ENCODE data around the gene GRPEL1.

Gene GRPEL1

GRCh38 chr4:7017446-7018048, 50.3 kb downstream of the GRPEL1 start:
- TF ChIP-seq FOXP2 (optimal IDR thresholded peaks at IDR 0.05; ENCODE audit: borderline replicate concordance, extremely low read depth, extremely low read length, insufficient read depth), result no peak

- no peak for TF ChIP-seq POLR2AphosphoS5 (IDR thresholded peaks at IDR 0.05; ENCODE audit: low read depth, low read length)
- no peak for TF ChIP-seq SIN3A (IDR thresholded peaks at IDR 0.05; ENCODE audit: borderline replicate concordance, insufficient read depth, low read length)
- no peak for TF ChIP-seq TAF1 (IDR thresholded peaks at IDR 0.05; ENCODE audit: borderline replicate concordance, insufficient read depth, low read length)
- TF ChIP-seq REST (IDR thresholded peaks at IDR 0.05; ENCODE audit: insufficient read depth in 1 of 2, low read depth in 2 of 2, low read length in 2 of 2), result no peak
- no peak for TF ChIP-seq FOXP2 (optimal IDR thresholded peaks at IDR 0.05; ENCODE audit: borderline replicate concordance, extremely low read depth, extremely low read length, insufficient read depth)
These were observed 51.4 kb downstream of the GRPEL1 start for GRCh38 chr4:7016512-7016911.

GRCh38 chr4:7016086-7016485, 51.8 kb downstream of the GRPEL1 start:
- TF ChIP-seq FOXP2 (optimal IDR thresholded peaks at IDR 0.05; ENCODE audit: borderline replicate concordance, extremely low read depth, extremely low read length, insufficient read depth), result no peak

- TF ChIP-seq REST (IDR thresholded peaks at IDR 0.05; ENCODE audit: insufficient read depth in 1 of 2, low read depth in 2 of 2, low read length in 2 of 2) (no peak), SIN3A (IDR thresholded peaks at IDR 0.05; ENCODE audit: borderline replicate concordance, insufficient read depth, low read length) (no peak), FOXP2 (optimal IDR thresholded peaks at IDR 0.05; ENCODE audit: borderline replicate concordance, extremely low read depth, extremely low read length, insufficient read depth) (no peak), TAF1 (IDR thresholded peaks at IDR 0.05; ENCODE audit: borderline replicate concordance, insufficient read depth, low read length) (no peak), POLR2AphosphoS5 (IDR thresholded peaks at IDR 0.05; ENCODE audit: low read depth, low read length) (no peak)
These were observed 52.4 kb downstream of the GRPEL1 start for GRCh38 chr4:7015383-7016035.

- TF ChIP-seq FOXP2 (optimal IDR thresholded peaks at IDR 0.05; ENCODE audit: borderline replicate concordance, extremely low read depth, extremely low read length, insufficient read depth) (no peak), SIN3A (IDR thresholded peaks at IDR 0.05; ENCODE audit: borderline replicate concordance, insufficient read depth, low read length) (no peak), TAF1 (IDR thresholded peaks at IDR 0.05; ENCODE audit: borderline replicate concordance, insufficient read depth, low read length) (no peak), POLR2AphosphoS5 (IDR thresholded peaks at IDR 0.05; ENCODE audit: low read depth, low read length) (no peak), REST (IDR thresholded peaks at IDR 0.05; ENCODE audit: insufficient read depth in 1 of 2, low read depth in 2 of 2, low read length in 2 of 2) (no peak)
These were observed 53.0 kb downstream of the GRPEL1 start for GRCh38 chr4:7014815-7015214.

- no peak for TF ChIP-seq SIN3A (IDR thresholded peaks at IDR 0.05; ENCODE audit: borderline replicate concordance, insufficient read depth, low read length)
These were observed 54.7 kb downstream of the GRPEL1 start for GRCh38 chr4:7013175-7013574.

GRCh38 chr4:7009564-7009963, 58.3 kb downstream of the GRPEL1 start:
- TF ChIP-seq POLR2AphosphoS5 (IDR thresholded peaks at IDR 0.05; ENCODE audit: low read depth, low read length) (no peak), SIN3A (IDR thresholded peaks at IDR 0.05; ENCODE audit: borderline replicate concordance, insufficient read depth, low read length) (no peak), REST (IDR thresholded peaks at IDR 0.05; ENCODE audit: insufficient read depth in 1 of 2, low read depth in 2 of 2, low read length in 2 of 2) (no peak), TAF1 (IDR thresholded peaks at IDR 0.05; ENCODE audit: borderline replicate concordance, insufficient read depth, low read length) (no peak), FOXP2 (optimal IDR thresholded peaks at IDR 0.05; ENCODE audit: borderline replicate concordance, extremely low read depth, extremely low read length, insufficient read depth) (no peak)
